ENCODE results near the gene SPAG8. TPM values are rescaled to one million over a fixed set of nuclear protein-coding genes. Genes with fewer than 3 reads are reported as not detected.

The SPAG8 gene
- total RNA-seq, 1 experiment from 2014 or later, result 0.90 TPM

DNA sequence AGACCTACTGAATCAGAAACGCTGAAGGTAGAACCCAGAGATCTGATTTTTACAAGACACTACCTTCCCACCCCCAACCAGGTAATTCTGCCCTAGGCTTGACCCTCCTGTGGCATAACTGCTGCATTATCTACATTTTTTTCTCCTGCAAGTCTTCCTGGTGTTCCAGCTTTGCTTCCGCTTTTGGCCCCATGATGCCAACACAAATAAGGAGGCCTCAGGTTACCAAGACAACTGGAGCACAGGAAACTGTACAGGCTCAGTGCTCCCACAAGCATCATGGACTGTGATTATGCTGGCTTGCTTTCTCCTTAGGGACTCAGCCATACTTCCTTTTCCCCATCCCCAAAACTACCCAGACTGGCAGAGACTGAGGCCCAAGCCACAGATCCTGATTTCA lies 51.4 kb downstream of the SPAG8 start:
- H3K36me3 ChIP-seq (ENCODE audit: control insufficient read depth, insufficient read depth, low read length), result no peaks in the 10 kb centered on the region
- BruUV-seq (replicated peaks), result no TSS peak
- no peak for TF ChIP-seq POLR2AphosphoS5 (IDR thresholded peaks at IDR 0.05; ENCODE audit: low read depth, low read length)
- TF ChIP-seq, protein P1, sequence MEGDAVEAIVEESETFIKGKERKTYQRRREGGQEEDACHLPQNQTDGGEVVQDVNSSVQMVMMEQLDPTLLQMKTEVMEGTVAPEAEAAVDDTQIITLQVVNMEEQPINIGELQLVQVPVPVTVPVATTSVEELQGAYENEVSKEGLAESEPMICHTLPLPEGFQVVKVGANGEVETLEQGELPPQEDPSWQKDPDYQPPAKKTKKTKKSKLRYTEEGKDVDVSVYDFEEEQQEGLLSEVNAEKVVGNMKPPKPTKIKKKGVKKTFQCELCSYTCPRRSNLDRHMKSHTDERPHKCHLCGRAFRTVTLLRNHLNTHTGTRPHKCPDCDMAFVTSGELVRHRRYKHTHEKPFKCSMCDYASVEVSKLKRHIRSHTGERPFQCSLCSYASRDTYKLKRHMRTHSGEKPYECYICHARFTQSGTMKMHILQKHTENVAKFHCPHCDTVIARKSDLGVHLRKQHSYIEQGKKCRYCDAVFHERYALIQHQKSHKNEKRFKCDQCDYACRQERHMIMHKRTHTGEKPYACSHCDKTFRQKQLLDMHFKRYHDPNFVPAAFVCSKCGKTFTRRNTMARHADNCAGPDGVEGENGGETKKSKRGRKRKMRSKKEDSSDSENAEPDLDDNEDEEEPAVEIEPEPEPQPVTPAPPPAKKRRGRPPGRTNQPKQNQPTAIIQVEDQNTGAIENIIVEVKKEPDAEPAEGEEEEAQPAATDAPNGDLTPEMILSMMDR (IDR thresholded peaks at IDR 0.05), result no peak
- no peak for TF ChIP-seq TCF7L2 (IDR thresholded peaks at IDR 0.05; ENCODE audit: low read depth, low read length)
- no peak for TF ChIP-seq SIN3A (IDR thresholded peaks at IDR 0.05; ENCODE audit: borderline replicate concordance, insufficient read depth, low read depth, low read length)
- TF ChIP-seq, protein P2, sequence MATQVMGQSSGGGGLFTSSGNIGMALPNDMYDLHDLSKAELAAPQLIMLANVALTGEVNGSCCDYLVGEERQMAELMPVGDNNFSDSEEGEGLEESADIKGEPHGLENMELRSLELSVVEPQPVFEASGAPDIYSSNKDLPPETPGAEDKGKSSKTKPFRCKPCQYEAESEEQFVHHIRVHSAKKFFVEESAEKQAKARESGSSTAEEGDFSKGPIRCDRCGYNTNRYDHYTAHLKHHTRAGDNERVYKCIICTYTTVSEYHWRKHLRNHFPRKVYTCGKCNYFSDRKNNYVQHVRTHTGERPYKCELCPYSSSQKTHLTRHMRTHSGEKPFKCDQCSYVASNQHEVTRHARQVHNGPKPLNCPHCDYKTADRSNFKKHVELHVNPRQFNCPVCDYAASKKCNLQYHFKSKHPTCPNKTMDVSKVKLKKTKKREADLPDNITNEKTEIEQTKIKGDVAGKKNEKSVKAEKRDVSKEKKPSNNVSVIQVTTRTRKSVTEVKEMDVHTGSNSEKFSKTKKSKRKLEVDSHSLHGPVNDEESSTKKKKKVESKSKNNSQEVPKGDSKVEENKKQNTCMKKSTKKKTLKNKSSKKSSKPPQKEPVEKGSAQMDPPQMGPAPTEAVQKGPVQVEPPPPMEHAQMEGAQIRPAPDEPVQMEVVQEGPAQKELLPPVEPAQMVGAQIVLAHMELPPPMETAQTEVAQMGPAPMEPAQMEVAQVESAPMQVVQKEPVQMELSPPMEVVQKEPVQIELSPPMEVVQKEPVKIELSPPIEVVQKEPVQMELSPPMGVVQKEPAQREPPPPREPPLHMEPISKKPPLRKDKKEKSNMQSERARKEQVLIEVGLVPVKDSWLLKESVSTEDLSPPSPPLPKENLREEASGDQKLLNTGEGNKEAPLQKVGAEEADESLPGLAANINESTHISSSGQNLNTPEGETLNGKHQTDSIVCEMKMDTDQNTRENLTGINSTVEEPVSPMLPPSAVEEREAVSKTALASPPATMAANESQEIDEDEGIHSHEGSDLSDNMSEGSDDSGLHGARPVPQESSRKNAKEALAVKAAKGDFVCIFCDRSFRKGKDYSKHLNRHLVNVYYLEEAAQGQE (IDR thresholded peaks at IDR 0.05; ENCODE audit: insufficient read depth in 1 of 2, low read depth in 2 of 2, low read length in 1 of 2), result no peak
- ChIA-PET CTCF (no interaction called here), POLR2A (no interaction called here)
- H3K9me3 ChIP-seq (ENCODE audit: control insufficient read depth, insufficient read depth, low read depth, low read length), result no peaks in the 10 kb centered on the region
- H3K4me3 ChIP-seq (ENCODE audit: low read depth in 2 of 2, low read length in 2 of 2), result no peak overlapping the region
- in situ Hi-C loops (cut with HindIII; ENCODE audit: low pct_unique_long_range_greater_than_20kb, low sequenced_read_pairs), result no loop called here
- no peaks in the 10 kb centered on the region for H3K27me3 ChIP-seq (ENCODE audit: control insufficient read depth, insufficient read depth, low read length)
- intact Hi-C loops (cut with micrococcal nuclease; ENCODE audit: unreplicated experiment), result no loop called here
- ATAC-seq, result no peak
- peaks cover 22% of the 10 kb centered on the region for H3K4me1 ChIP-seq (ENCODE audit: control insufficient read depth, insufficient read depth, low read length)
- H3K27ac ChIP-seq (ENCODE audit: low read length), result no peak overlapping the region; the same call in 1 of the 2 replicates
- no peak for DNase-seq (ENCODE audit: low read depth, low spot score)

DNA sequence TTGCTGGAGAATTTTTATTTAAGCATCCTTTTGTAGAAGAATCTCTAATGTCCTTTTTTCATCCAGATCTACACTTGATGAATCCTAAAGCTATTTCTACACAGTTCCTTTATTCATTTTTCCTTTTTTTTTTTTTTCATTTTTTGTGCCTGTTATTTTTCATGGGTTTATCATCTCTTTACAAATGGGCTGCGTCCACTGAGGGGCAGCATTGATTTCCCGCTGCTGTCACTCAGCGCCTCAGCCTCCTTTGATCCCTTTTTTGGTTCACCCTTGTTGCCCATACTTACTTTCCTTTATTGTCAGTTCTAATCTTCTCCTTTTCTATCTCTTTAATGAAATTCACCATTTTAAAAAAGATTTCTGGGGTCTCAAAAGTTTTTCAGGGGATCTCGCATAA lies 52.3 kb downstream of the SPAG8 start:
- no peaks in the 10 kb centered on the region for H3K27me3 ChIP-seq (ENCODE audit: control insufficient read depth, insufficient read depth, low read length)
- TF ChIP-seq TCF7L2 (IDR thresholded peaks at IDR 0.05; ENCODE audit: low read depth, low read length) (0 out of 2 replicates have a peak, but pooled peaks have one; percentile 17), POLR2AphosphoS5 (IDR thresholded peaks at IDR 0.05; ENCODE audit: low read depth, low read length) (no peak)
- no peak overlapping the region for H3K4me3 ChIP-seq (ENCODE audit: low read depth in 2 of 2, low read length in 2 of 2)
- no peaks in the 10 kb centered on the region for H3K9me3 ChIP-seq (ENCODE audit: control insufficient read depth, insufficient read depth, low read depth, low read length)
- POLR2A ChIA-PET, result interaction anchor here (0.6 kb wide), 1 partner anchor 105 kb away, joined by 5 read pairs; no protein-coding TSS in a partner anchor
- intact Hi-C loops (cut with micrococcal nuclease; ENCODE audit: unreplicated experiment), result no loop called here
- BruUV-seq (replicated peaks), result no TSS peak
- ATAC-seq (no peak), DNase-seq (ENCODE audit: low read depth, low spot score) (no peak)
- no peaks in the 10 kb centered on the region for H3K36me3 ChIP-seq (ENCODE audit: control insufficient read depth, insufficient read depth, low read length)
- CTCF ChIA-PET, result no interaction called here
- in situ Hi-C loops (cut with HindIII; ENCODE audit: low pct_unique_long_range_greater_than_20kb, low sequenced_read_pairs), result no loop called here
- no peak overlapping the region for H3K27ac ChIP-seq (ENCODE audit: low read length)
- peaks cover 22% of the 10 kb centered on the region for H3K4me1 ChIP-seq (ENCODE audit: control insufficient read depth, insufficient read depth, low read length)

Other genes with a start within 250 kb of the SPAG8 start
- gene TESK1, start 207.0 kb downstream of the SPAG8 start, total RNA-seq (2021; ENCODE audit: unreplicated experiment), result 55.0 TPM
- 0.72 TPM for gene CD72, start 193.8 kb downstream of the SPAG8 start, total RNA-seq (2021; ENCODE audit: unreplicated experiment)
- gene SIT1, start 161.3 kb downstream of the SPAG8 start, total RNA-seq (2021; ENCODE audit: unreplicated experiment), result not detected
- 29,896 TPM for gene RMRP, start 154.2 kb downstream of the SPAG8 start, total RNA-seq (2021; ENCODE audit: unreplicated experiment)
- 39.9 TPM for gene CCDC107, start 154.0 kb downstream of the SPAG8 start, total RNA-seq (2021; ENCODE audit: unreplicated experiment)
- 34.0 TPM for gene ARHGEF39, start 147.1 kb downstream of the SPAG8 start, total RNA-seq (2021; ENCODE audit: unreplicated experiment)
- 0.31 TPM for gene CA9, start 138.3 kb downstream of the SPAG8 start, total RNA-seq (2021; ENCODE audit: unreplicated experiment)
- 544 TPM for gene TPM2, start 122.3 kb downstream of the SPAG8 start, total RNA-seq (2021; ENCODE audit: unreplicated experiment)
- 347 TPM for gene TLN1, start 80.1 kb downstream of the SPAG8 start, total RNA-seq (2021; ENCODE audit: unreplicated experiment)
- gene CREB3, start 79.6 kb downstream of the SPAG8 start, total RNA-seq (2021; ENCODE audit: unreplicated experiment), result 67.0 TPM
- 109 TPM for gene GBA2, start 63.0 kb downstream of the SPAG8 start, total RNA-seq (2021; ENCODE audit: unreplicated experiment)
- gene RGP1, start 63.0 kb downstream of the SPAG8 start, total RNA-seq (2021; ENCODE audit: unreplicated experiment), result 43.3 TPM
- 1.4 TPM for gene MSMP, start 58.0 kb downstream of the SPAG8 start, total RNA-seq (2021; ENCODE audit: unreplicated experiment)
- 12.2 TPM for gene NPR2, start 20.7 kb downstream of the SPAG8 start, total RNA-seq (2021; ENCODE audit: unreplicated experiment)
- 75.6 TPM for gene HINT2, start 2.8 kb upstream of the SPAG8 start, total RNA-seq (2021; ENCODE audit: unreplicated experiment)
- not detected for gene FAM221B, start 16.5 kb upstream of the SPAG8 start, total RNA-seq (2021; ENCODE audit: unreplicated experiment)
- gene TMEM8B, start 17.0 kb upstream of the SPAG8 start, total RNA-seq (2021; ENCODE audit: unreplicated experiment), result 7.9 TPM
- not detected for gene OR13J1, start 58.1 kb upstream of the SPAG8 start, total RNA-seq (2021; ENCODE audit: unreplicated experiment)
- not detected for gene HRCT1, start 93.9 kb upstream of the SPAG8 start, total RNA-seq (2021; ENCODE audit: unreplicated experiment)
- not detected for gene SPAAR, start 97.2 kb upstream of the SPAG8 start, total RNA-seq (2021; ENCODE audit: unreplicated experiment)
- not detected for gene OR2S2, start 145.9 kb upstream of the SPAG8 start, total RNA-seq (2021; ENCODE audit: unreplicated experiment)
- 13.2 TPM for gene RECK, start 224.7 kb upstream of the SPAG8 start, total RNA-seq (2021; ENCODE audit: unreplicated experiment)

All from Panc1 (cell line).